ENCODE measurements around the gene UBAP2. TPM values are rescaled to one million over a fixed set of nuclear protein-coding genes. Genes with fewer than 3 reads are reported as not detected.

Gene UBAP2
- total and polyA plus RNA-seq, 2 of the 4 experiments (the other 2 are of a cell fraction) = 12.9 to 25.5 TPM

- Histone ChIP-seq H3K14ac (replicated peaks; ENCODE audit: low read depth, low read length) (no peak overlapping the region), H3K79me1 (ENCODE audit: low read depth in 1 of 2, low read length in 2 of 2) (peaks cover 43 to 69% of the 10 kb centered on the region in 2 experiments), H4K8ac (ENCODE audit: low read depth in 2 of 2, low read length in 2 of 2) (no peak overlapping the region), H3K4me2 (ENCODE audit: low read depth, low read length) (no peak overlapping the region), H3K4me3 (ENCODE audit: insufficient read depth, low read depth, low read length) (no peak overlapping the region), H3K27me3 (ENCODE audit: control insufficient read depth, insufficient read depth, low read length) (no peaks in the 10 kb centered on the region), H3K4me1 (ENCODE audit: control insufficient read depth, insufficient read depth, low read length) (no peaks in the 10 kb centered on the region), H3K9me1 (ENCODE audit: insufficient read depth, low read length) (peaks cover 12% of the 10 kb centered on the region), H3K36me3 (ENCODE audit: control insufficient read depth, insufficient read depth, low read length) (peaks cover 19% of the 10 kb centered on the region), H3K56ac (ENCODE audit: extremely low read depth, insufficient read depth, low read length) (no peak overlapping the region), H3K9me3 (ENCODE audit: control insufficient read depth, insufficient read depth, low read length) (no peaks in the 10 kb centered on the region), H4K5ac (ENCODE audit: low read depth, low read length) (no peak overlapping the region), H3K27ac (ENCODE audit: insufficient read depth, low read length) (no peak overlapping the region), H3K9ac (ENCODE audit: low read depth, low read length) (no peak overlapping the region), H2BK20ac (ENCODE audit: low read depth, low read length) (no peak overlapping the region), H2BK15ac (ENCODE audit: low read depth, low read length) (no peak overlapping the region), H2AFZ (replicated peaks; ENCODE audit: low read length, poor library complexity) (no peak overlapping the region), H3K23ac (ENCODE audit: low read depth, low read length) (no peak overlapping the region), H2BK5ac (ENCODE audit: low read depth, low read length, poor library complexity, severe bottlenecking) (no peak overlapping the region), H3K4ac (ENCODE audit: low read depth, low read length) (no peak overlapping the region), H2AK5ac (ENCODE audit: low read depth, low read length) (no peak overlapping the region), H2AK9ac (replicated peaks; ENCODE audit: low read depth, low read length, poor library complexity) (no peak overlapping the region), H4K91ac (ENCODE audit: insufficient read depth, low read depth, low read length) (no peak overlapping the region), H4K20me1 (ENCODE audit: insufficient read depth, low read length) (peaks cover 56% of the 10 kb centered on the region), H3K18ac (ENCODE audit: low read depth, low read length) (no peak overlapping the region), H2BK120ac (ENCODE audit: low read depth, low read length) (no peak overlapping the region)
- TF ChIP-seq, protein P1, sequence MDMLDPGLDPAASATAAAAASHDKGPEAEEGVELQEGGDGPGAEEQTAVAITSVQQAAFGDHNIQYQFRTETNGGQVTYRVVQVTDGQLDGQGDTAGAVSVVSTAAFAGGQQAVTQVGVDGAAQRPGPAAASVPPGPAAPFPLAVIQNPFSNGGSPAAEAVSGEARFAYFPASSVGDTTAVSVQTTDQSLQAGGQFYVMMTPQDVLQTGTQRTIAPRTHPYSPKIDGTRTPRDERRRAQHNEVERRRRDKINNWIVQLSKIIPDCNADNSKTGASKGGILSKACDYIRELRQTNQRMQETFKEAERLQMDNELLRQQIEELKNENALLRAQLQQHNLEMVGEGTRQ (IDR thresholded peaks at IDR 0.05; ENCODE audit: low read depth, low read length) = no peak
- TF ChIP-seq CEBPB (IDR thresholded peaks at IDR 0.05; ENCODE audit: low read depth, low read length) (no peak), RFX5 (IDR thresholded peaks at IDR 0.05; ENCODE audit: low read depth, low read length) (no peak), FOS (IDR thresholded peaks at IDR 0.05; ENCODE audit: low read depth, low read length) (no peak), RAD21 (IDR thresholded peaks at IDR 0.05; ENCODE audit: low read length) (no peak), BHLHE40 (IDR thresholded peaks at IDR 0.05; ENCODE audit: low read depth, low read length) (no peak), CTCF (conservative IDR thresholded peaks at IDR 0.05; ENCODE audit: low read depth, low read length) (no peak), CHD1 (IDR thresholded peaks at IDR 0.05; ENCODE audit: low read depth, low read length) (no peak), MAZ (IDR thresholded peaks at IDR 0.05; ENCODE audit: borderline replicate concordance, low read depth, low read length) (no peak), NFE2L2 (IDR thresholded peaks at IDR 0.05; ENCODE audit: low read depth, low read length) (no peak), MXI1 (IDR thresholded peaks at IDR 0.05; ENCODE audit: borderline replicate concordance, low read depth, low read length) (no peak), MAFK (IDR thresholded peaks at IDR 0.05; ENCODE audit: low read depth, low read length) (no peak), POLR2A (IDR thresholded peaks at IDR 0.05; ENCODE audit: low read depth, low read length) (no peak), RCOR1 (IDR thresholded peaks at IDR 0.05; ENCODE audit: insufficient replicate concordance, low read length) (no peak), SMC3 (IDR thresholded peaks at IDR 0.05; ENCODE audit: low read depth, low read length) (no peak)
- TF ChIP-seq, protein P2, sequence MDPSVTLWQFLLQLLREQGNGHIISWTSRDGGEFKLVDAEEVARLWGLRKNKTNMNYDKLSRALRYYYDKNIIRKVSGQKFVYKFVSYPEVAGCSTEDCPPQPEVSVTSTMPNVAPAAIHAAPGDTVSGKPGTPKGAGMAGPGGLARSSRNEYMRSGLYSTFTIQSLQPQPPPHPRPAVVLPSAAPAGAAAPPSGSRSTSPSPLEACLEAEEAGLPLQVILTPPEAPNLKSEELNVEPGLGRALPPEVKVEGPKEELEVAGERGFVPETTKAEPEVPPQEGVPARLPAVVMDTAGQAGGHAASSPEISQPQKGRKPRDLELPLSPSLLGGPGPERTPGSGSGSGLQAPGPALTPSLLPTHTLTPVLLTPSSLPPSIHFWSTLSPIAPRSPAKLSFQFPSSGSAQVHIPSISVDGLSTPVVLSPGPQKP (IDR thresholded peaks at IDR 0.05; ENCODE audit: borderline replicate concordance, low read depth, low read length) = no peak
- intact Hi-C loops (cut with micrococcal nuclease) = no loop called here
- ChIA-PET CTCF (no interaction called here), POLR2A (ENCODE audit: unreplicated experiment) (no interaction called here)
- no CpG with 5 or more reads among the region's 4 CpGs for WGBS, 2 experiments (ENCODE audit: extremely low coverage in 2 of 2, insufficient read length in 1 of 2)
- DNase-seq = no peak
- dilution Hi-C loops (cut with HindIII; ENCODE audit: low sequenced_read_pairs, unreplicated experiment) = no loop called here
- BruUV-seq (replicated peaks) = no TSS peak
- no peak for ATAC-seq (ENCODE audit: low read depth)
- in situ Hi-C loops (cut with MboI; ENCODE audit: low sequenced_read_pairs) = no loop called here
Measured at GRCh38 chr9:33903157-33903780, 145.4 kb downstream of the UBAP2 start.
